GM18870 (cell line): Measurements from ENCODE around the gene SLC47A1.
"Not testable (repeated sequence)": the region's sequence is repeated elsewhere in the genome, so short reads cannot be mapped to it uniquely, and the experiment has no call there.

ENCODE experiments used
- ATAC-seq: cut with Tn5 transposase; IDR thresholded peaks from one replicate; pipeline ENCODE4 v1.9.1; 2021; ENCODE audit warnings: moderate library complexity; ENCODE audit not compliant: unreplicated experiment

Gene SLC47A1

GRCh38 chr17:19520641-19521040 is 13.0 kb upstream of the SLC47A1 start:
- no peak for ATAC-seq

GRCh38 chr17:19523690-19524089 is 10.0 kb upstream of the SLC47A1 start:
- ATAC-seq, result no peak

GRCh38 chr17:19526950-19527349 is 6.7 kb upstream of the SLC47A1 start:
- not testable (repeated sequence) for ATAC-seq

DNA sequence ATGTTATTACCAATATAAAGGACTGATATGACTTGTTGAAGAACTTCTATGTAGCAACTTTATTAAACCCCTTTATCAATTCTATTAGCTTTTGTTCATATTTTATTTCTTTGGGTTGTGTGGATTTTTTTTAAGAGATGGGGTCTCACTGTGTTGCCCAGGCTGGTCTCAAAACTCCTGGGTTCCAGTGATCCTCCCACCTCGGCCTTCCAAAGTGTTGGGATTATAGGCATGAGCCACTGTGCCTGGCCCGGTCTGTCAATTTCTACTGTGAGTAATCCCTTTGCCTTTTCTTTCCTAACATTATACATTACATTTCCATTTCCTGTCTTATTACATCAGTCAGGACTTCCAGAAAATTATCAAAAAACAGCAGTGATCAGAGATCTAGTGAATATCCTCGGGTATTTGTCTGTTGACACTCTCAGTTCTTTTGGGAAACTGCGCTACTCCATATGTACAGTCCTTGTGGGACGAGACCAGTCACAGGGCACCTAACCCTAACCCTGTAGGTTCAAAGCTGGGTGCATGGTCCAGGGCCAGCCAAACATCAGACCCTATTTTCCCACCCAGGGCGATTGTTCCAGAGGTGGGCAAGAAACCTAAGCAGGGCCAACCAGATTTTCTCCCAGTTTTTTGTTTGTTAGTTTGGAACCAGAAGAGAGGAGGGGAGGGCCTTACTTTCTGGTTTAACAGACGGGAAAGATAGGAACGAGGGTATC is 1.7 kb upstream of the SLC47A1 start:
- no peak for ATAC-seq

DNA sequence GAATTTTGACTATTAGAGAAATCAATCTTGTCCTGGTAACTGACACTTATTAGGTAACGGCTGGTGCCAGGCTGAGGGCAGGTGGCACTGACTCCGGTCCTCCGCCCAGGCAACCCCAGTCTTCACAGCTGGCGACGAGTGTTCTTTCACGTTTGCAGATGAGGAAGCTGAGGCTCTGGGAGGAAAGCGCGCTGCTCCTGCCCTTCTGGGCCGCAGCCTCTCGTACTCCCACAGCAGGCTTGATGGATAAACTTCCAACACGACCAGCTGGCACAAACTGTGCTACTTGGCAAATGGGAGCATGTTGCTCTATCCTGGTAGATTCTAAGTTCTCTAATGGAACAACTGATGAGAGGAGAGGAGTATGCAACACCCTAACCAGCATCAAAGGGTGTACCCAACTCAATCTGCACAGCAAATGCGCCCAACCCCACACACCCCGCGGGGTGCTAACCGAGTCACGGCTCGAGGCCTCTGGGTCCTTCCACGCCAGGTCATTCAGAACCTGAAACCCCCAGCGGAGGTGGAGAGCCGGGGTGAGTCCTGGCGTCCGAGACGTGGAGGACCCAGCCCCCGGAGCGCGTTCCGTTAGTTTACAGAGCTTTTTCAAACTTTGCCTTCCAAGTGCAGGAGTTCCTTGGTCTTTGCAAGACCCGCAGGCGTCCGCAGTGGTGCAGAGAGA is 477 bp upstream of the SLC47A1 start:
- no peak for ATAC-seq

DNA sequence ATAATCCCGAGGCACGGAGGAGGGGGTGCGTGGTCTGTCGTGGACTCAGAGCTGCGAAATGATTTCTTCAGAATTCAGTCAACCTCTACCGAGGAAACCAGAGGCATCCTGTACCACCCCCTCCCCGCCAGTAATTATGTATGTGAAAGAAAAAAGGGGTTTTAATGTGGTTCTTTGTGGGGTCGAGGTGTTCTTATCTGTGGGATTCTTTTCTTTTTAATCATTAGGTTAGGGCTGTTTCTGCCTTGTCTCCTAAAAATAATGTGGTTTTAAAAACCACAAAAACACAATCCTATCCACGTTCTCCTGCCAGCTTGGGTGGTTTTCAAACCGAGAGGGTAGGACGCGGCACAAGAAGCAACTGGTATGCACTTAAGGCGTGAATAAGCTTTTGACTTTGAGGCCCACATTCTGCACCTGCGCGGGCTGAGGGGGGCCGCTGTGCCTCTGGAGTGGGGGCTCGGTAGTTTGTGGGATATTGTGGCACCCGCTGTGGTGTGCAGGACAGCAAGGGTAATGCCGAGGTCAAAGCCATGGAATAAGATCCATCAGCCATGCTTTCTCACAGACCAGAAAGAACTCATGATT is 1.0 kb downstream of the SLC47A1 start:
- no peak for ATAC-seq

- ATAC-seq, result no peak
Observed at GRCh38 chr17:19537111-19537510, 3.5 kb downstream of the SLC47A1 start.

DNA sequence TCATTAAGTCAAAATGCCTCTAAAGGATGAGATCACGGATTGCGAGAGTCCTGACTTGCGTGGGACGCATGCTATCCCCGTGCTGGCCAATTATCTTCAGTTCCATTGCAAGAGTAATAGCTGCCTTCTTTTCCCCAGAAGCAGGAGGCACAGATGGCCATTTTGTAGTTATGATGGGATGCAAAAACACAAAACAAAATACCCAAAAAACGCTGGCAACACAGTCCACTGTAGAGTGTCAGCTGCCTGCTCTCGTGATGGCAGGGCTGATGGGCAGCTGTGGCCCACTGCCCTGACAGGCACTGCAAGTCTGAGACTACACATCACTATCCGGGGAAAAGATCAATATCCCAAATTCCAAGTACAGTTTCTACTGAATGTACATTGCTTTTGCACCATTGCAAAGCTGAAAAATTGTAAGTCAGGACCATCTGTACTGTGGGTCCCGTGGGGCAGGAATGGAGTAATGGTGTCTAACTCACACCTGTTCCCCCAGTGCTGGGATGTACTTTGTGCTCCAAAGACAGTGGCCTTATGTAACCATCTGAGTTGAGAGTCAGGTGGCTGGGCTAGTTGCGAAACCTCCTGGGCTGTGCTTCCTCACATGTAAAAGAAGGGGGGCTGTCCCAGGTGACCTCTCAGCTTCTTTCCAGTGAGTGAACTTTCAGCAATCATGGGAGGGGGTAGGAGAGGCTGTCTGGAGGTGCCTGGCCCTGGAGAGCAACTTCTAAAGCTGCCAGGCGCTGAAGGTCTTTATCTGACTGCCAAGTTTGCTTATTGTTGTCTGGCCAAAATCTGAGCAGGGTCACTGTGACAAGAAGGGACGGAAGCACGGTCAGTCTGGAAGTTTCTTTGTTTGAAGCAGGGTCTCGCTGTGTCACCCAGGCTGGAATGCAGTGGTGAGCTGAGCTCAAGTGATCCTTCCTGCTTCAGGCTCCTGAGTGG is 4.7 kb downstream of the SLC47A1 start:
- ATAC-seq, result no peak

DNA sequence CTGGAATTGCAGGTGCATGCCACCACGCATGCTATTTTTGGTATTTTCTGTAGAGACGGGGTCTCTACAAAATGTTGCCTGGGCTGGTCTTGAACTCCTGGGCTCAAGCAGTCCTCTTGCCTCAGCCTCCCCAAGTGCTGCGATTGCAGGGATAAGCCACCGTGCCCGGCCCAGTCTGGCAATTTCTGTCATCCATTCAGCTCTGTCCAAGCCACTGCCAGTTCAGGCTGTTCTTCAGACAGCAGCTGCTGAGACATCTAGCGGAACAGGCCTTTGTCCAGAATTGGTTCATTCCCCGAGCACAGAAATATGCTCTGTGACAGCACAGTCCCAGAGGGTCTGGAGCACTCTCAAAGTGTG is 5.4 kb downstream of the SLC47A1 start:
- no peak for ATAC-seq

DNA sequence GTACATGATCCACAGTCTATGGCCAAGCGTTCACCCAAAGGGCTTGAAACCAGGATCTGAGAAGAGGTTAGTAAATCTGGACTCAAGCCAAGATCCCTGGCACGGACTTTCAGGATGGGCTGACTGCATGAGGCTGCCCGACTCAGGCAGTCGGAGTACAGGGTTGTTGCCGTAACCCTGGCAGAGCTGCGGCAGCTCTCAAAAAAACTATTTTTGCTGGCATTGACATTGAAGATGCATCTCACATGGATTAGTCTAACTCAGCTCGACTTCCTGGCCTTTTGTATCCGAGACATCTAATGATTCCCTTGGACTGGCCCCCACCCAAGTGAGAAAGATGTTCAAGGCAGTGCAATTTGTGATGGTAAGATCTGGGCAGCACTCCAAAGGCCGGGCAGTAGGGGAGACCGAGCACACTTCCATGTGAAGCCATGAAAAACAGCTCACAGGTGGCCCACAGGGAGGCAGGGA is 6.2 kb downstream of the SLC47A1 start:
- no peak for ATAC-seq

- no peak for ATAC-seq
Observed at GRCh38 chr17:19540706-19541370, 7.2 kb downstream of the SLC47A1 start.

- ATAC-seq, result no peak
Observed at GRCh38 chr17:19541445-19541844, 7.8 kb downstream of the SLC47A1 start.

DNA sequence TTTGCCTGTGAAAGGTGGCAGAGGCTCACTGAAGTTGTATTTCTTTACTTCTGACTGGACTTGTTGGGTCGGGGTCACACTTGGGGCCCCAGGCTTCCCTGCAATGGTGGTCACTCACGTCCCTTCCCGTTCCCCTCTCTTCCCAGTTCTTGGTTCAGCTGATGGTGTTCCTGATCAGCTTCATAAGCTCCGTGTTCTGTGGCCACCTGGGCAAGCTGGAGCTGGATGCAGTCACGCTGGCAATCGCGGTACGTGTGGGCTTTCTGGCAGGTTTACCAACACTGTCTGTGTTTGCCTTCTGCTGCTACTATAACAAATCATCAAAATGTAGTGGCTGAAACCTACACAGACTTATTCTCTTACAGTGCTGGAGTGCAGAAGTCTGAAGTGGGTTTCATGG is 8.6 kb downstream of the SLC47A1 start:
- ATAC-seq, result no peak

DNA sequence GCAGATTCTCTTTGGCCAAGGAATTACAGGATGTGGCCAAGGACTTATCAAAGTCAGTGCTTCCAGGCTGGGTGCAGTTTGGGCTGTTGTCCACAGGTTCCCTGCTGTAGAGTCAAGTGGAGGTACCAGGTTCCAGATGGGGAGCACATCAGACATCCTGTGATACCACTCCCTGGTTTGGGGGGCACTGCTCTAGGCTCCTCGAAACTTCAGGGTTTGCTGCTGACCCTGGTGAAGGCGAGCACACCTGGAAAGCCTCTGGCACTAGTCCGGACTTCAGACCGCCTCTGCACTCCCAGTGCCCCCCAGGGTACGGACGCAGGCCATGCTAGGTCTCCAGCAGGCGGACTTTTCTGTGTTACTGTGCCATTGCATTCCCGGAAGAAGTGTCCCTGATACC is 10.7 kb downstream of the SLC47A1 start:
- ATAC-seq, result no peak

- no peak for ATAC-seq
Observed at GRCh38 chr17:19546289-19547065, 12.8 kb downstream of the SLC47A1 start.

DNA sequence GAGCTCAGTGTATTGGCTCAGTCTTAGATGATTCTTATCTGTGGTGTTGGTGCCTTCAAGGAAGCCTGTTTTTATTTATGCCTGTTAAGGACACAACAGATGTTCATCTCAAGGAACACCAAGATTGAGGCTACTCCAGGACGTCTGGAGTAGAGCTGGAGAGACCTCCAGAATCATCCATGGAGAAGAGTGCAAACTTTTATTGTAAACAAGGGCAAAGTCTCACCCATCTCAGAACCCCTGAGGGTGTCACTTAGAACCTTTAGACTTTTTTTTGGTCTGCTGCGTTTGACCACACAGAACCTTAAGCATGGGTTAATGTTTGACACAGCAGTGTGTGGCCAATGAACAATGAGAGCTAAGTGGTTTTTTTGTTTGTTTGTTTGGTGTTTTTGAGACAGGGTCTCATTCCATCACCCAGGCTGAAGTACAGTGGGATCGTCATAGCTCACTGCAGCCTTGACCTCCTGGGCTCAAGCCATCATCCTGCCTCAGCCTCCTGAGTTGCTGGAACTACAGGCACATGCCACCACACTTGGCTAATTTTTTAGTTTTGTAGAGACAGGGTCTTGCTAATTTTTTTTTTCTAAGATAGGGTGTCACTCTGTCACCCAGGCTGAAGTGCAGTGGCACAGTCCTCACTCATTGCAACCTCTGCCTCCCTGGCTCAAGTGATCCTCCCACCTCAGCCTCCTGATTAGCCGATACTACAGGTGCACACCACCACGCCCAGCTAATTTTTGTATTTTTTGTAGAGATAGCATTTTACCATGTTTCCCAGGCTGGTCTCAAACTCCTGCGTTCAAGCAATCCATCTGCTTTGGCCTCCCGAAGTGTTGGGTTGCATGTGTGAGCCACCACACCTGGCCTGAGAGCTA is 16.3 kb downstream of the SLC47A1 start:
- no peak for ATAC-seq

GRCh38 chr17:19551165-19551564 is 17.5 kb downstream of the SLC47A1 start:
- no peak for ATAC-seq

- no peak for ATAC-seq
Observed at GRCh38 chr17:19551591-19552148, 18.0 kb downstream of the SLC47A1 start.

GRCh38 chr17:19553036-19553435 is 19.4 kb downstream of the SLC47A1 start:
- ATAC-seq, result no peak
